Stomach (tissue), 9 donors: ENCODE measurements around the gene ROBO2. TPM values are rescaled to one million over a fixed set of nuclear protein-coding genes. Genes with fewer than 3 reads are reported as not detected.

Experiments
- DNase-seq, 2 donors: peaks; one replicate each; pipeline versions ENCODE4 v3.0.0 to v3.0.0-alpha.2; 2013 to 2019
- H3K27ac ChIP-seq, 5 donors: fragments of 200-600 bp in 4 of 5; sonication (generic) in 4 of 5; one replicate each; pipeline ENCODE4 v1.5.1; 2013 to 2019; ENCODE audit warnings: mild to moderate bottlenecking in 1 of 5, moderate library complexity in 1 of 5
- H3K27me3 ChIP-seq, 3 donors: fragments of 200-600 bp; sonication (generic); one replicate each; pipeline ENCODE4 v1.5.1; 2017 to 2019; ENCODE audit warnings: mixed run types in 1 of 3
- H3K36me3 ChIP-seq, 4 donors: fragments of 200-600 bp; sonication (generic); 1 replicate in 3 of 4; 2 replicates in 1 of 4; pipeline ENCODE4 v1.5.1; 2016 to 2019
- H3K4me1 ChIP-seq, 4 donors: fragments of 200-600 bp; sonication (generic); one replicate each; pipeline ENCODE4 v1.5.1; 2016 to 2019
- H3K4me3 ChIP-seq, 4 donors: fragments of 200-600 bp; sonication (generic) in 3 of 4; one replicate each; pipeline ENCODE4 v1.5.1; 2016 to 2019; ENCODE audit warnings: mild to moderate bottlenecking in 1 of 4
- H3K9me3 ChIP-seq, 4 donors: fragments of 200-600 bp; sonication (generic); one replicate each; pipeline ENCODE4 v1.5.1; 2016 to 2019
- EP300 ChIP-seq: sonication (generic); formaldehyde crosslinking; IDR thresholded peaks from one replicate; pipeline ENCODE4 v1.6.1; 2017; ENCODE audit warnings: antibody characterized with exemption
- POLR2A ChIP-seq, 4 donors: fragments of 450-650 bp; IDR thresholded peaks; one replicate each; pipeline ENCODE4 v1.6.1; 2016; ENCODE audit warnings: antibody characterized with exemption in 4 of 4, control low read depth in 2 of 4, mild to moderate bottlenecking in 1 of 4, moderate library complexity in 1 of 4
- POLR2AphosphoS5 ChIP-seq, 3 donors: sonication (generic); formaldehyde crosslinking; IDR thresholded peaks; one replicate each; pipeline ENCODE4 v1.6.1; 2016; ENCODE audit warnings: antibody characterized with exemption in 3 of 3
- WGBS, 5 donors: extraction: QIAGEN DNeasy Blood & Tissue Kit in 3 of 5; methylation state at CpG; one replicate each; pipeline versions ENCODE4 v1.1.5 to v1.1.7; 2013 to 2018; 5-methylcytosine and 5-hydroxymethylcytosine counted together
- intact Hi-C: fragments of 100-400 bp; cut with DNase I; formaldehyde crosslinking; loops from one replicate; pipeline ENCODE4 v1.15.1; 2023; ENCODE audit warnings: low total_unique reads
- polyA plus RNA-seq, 3 donors: library from polyadenylated mRNA; stranded (reverse); fragments of 200-250 nt; gene quantifications; one replicate each; pipeline ENCODE4 v1.2.3, GENCODE V29; 2013
- total RNA-seq, 5 donors: library from RNA; depleted of rRNA; stranded (reverse); fragments of >200 nt; gene quantifications; one replicate each; pipeline versions ENCODE4 v1.1.0 to v1.2.3, GENCODE V29; 2014 to 2016
- TF ChIP-seq, protein P1 (sequence below), 7 experiments: fragments of 450-650 bp in 4 of 7; fragments of 200-600 bp in 3 of 7; sonication (generic) in 3 of 7; IDR thresholded peaks; one replicate each; pipeline ENCODE4 v1.5.1; 2016 to 2019; ENCODE audit warnings: antibody characterized with exemption in 7 of 7, control low read depth in 2 of 7, mild to moderate bottlenecking in 1 of 7
- donor health status: healthy with polysubstance abuse.
- donor health status: Bipolar disorder and iron deficiency.
- donor health status: healthy.

Gene ROBO2
- total and polyA plus RNA-seq, 8 donors, result 0.25 to 11.4 (median 0.45) TPM; not detected in 2

DNA sequence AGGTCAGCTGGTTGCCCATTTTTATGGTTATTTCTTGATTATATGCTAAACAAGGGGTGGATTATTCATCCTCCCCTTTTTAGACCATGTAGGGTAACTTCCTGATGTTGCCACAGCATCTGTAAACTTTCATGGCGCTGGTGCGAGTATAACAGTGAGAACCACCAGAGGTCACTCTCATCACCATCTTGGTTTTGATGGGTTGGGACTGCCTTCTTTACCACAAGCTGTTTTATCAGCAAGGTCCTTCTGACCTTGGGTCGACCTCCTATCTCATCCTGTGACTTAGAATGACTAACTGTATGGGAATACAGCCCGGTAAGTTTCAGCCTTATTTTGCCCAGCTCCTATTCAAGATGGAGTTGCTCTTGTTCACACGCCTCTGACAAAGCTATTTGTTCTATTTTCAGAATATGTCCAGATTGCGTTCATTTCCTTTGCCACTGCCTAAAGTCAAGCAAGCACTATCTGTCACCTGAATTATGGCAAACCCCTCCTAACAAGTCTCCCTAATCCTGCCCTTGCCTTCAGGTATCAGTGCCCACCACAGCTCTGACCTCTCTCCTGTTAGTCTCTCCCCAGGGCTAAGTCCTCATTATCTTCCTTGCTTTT, 308.5 kb downstream of the ROBO2 start:
- 48 to 69% (median 66%) methylated on average over 6 of the region's 6 CpGs for WGBS, 5 donors
- no peak for TF ChIP-seq POLR2A (IDR thresholded peaks at IDR 0.05)
- no peak for TF ChIP-seq POLR2AphosphoS5 (IDR thresholded peaks at IDR 0.05)
- TF ChIP-seq, protein P1, sequence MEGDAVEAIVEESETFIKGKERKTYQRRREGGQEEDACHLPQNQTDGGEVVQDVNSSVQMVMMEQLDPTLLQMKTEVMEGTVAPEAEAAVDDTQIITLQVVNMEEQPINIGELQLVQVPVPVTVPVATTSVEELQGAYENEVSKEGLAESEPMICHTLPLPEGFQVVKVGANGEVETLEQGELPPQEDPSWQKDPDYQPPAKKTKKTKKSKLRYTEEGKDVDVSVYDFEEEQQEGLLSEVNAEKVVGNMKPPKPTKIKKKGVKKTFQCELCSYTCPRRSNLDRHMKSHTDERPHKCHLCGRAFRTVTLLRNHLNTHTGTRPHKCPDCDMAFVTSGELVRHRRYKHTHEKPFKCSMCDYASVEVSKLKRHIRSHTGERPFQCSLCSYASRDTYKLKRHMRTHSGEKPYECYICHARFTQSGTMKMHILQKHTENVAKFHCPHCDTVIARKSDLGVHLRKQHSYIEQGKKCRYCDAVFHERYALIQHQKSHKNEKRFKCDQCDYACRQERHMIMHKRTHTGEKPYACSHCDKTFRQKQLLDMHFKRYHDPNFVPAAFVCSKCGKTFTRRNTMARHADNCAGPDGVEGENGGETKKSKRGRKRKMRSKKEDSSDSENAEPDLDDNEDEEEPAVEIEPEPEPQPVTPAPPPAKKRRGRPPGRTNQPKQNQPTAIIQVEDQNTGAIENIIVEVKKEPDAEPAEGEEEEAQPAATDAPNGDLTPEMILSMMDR (IDR thresholded peaks at IDR 0.05), result peak in 1 of 7 experiments; percentile 13
- TF ChIP-seq EP300, result no peak
- Histone ChIP-seq H3K27me3 (no peaks in the 10 kb centered on the region), H3K36me3 (no peaks in the 10 kb centered on the region), H3K27ac (no peak overlapping the region), H3K9me3 (no peaks in the 10 kb centered on the region), H3K4me3 (no peak overlapping the region), H3K4me1 (no peaks in the 10 kb centered on the region)
- DNase-seq, result peak in 1 of 2 donors; percentile 34
- intact Hi-C loops, result no loop called here

DNA sequence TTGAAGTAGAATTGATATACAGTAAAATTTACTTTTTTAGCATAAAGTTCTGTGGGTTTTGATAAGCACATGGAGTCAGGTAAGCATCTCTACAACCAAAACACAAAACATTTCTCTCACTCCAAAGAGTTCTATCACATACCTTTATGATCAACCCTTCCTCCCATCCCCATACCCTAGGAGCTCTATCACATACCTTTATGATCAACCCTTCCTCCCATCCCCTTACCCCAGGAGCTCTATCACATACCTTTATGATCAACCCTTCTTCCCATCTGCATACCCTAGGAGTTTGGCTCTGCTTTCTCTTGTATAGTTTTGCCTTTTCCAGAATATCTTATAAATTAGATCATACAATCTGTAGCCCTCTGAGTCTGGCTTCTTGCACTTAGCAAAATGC, 315.1 kb downstream of the ROBO2 start:
- H3K36me3 ChIP-seq, result no peaks in the 10 kb centered on the region
- no peak overlapping the region for H3K4me3 ChIP-seq
- no peak overlapping the region for H3K27ac ChIP-seq
- H3K4me1 ChIP-seq, result no peaks in the 10 kb centered on the region
- no peaks in the 10 kb centered on the region for H3K9me3 ChIP-seq
- TF ChIP-seq, protein P1 (IDR thresholded peaks at IDR 0.05), result no peak
- TF ChIP-seq POLR2AphosphoS5 (IDR thresholded peaks at IDR 0.05) (no peak), POLR2A (IDR thresholded peaks at IDR 0.05) (no peak), EP300 (no peak)
- DNase-seq, result no peak
- no peaks in the 10 kb centered on the region for H3K27me3 ChIP-seq
- intact Hi-C loops, result no loop called here

DNA sequence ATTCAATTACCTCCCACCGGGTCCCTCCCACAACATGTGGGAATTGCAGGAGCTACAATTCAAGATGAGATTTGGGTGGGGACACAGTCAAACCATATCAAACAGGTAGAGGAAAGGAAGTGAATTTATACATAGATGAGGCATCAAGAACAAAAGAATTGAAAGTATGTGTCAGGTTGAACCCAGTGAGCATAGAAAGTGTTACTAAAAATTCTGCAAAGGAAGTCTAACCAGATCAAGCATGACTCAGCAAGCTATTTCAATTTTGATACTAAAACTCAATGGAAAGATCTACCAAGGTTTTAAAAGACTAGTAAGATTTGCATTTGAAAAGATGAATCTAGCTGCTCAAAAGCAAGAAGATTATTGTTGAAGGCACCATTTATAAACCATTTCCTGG, 323.0 kb downstream of the ROBO2 start:
- no peak overlapping the region for H3K4me3 ChIP-seq
- no peak for DNase-seq
- H3K27me3 ChIP-seq, result no peaks in the 10 kb centered on the region
- WGBS, 5 donors, result 61 to 100% (median 90%) methylated on average over 1 of the region's 1 CpG
- intact Hi-C loops, result no loop called here
- no peaks in the 10 kb centered on the region for H3K9me3 ChIP-seq
- H3K4me1 ChIP-seq, result no peaks in the 10 kb centered on the region
- H3K36me3 ChIP-seq, result no peaks in the 10 kb centered on the region
- TF ChIP-seq EP300, result no peak
- TF ChIP-seq POLR2AphosphoS5 (IDR thresholded peaks at IDR 0.05), result no peak
- TF ChIP-seq POLR2A (IDR thresholded peaks at IDR 0.05), result no peak
- TF ChIP-seq, protein P1 (IDR thresholded peaks at IDR 0.05), result no peak
- H3K27ac ChIP-seq, result no peak overlapping the region

DNA sequence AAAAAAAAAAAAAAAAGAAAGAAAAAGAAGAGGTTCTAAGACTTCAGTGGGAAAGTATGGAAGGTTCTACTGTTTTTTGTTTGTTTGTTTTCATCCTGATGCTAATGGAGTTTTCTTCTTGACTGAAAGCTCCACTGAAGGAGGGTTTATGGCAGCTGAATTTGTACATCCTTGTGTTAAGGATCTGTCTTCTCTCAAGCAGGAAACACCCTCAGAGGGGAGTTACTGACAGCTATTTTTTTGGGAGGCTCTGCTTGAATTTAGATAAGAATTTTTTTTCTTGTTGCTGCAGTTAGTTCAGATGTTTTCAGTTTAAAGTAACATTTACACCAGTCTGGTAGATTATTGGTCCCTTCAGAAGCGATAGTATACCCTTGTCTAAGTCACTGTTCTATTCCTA, 325.3 kb downstream of the ROBO2 start:
- WGBS, 5 donors, result 76 to 100% (median 90%) methylated on average over 1 of the region's 1 CpG
- intact Hi-C loops, result no loop called here
- no peak overlapping the region for H3K27ac ChIP-seq
- TF ChIP-seq, protein P1 (IDR thresholded peaks at IDR 0.05), result no peak
- TF ChIP-seq POLR2AphosphoS5 (IDR thresholded peaks at IDR 0.05), result no peak
- TF ChIP-seq EP300, result no peak
- no peak for TF ChIP-seq POLR2A (IDR thresholded peaks at IDR 0.05)
- H3K9me3 ChIP-seq, result no peaks in the 10 kb centered on the region
- H3K4me1 ChIP-seq, result no peaks in the 10 kb centered on the region
- no peaks in the 10 kb centered on the region for H3K27me3 ChIP-seq
- H3K36me3 ChIP-seq, result no peaks in the 10 kb centered on the region
- no peak overlapping the region for H3K4me3 ChIP-seq
- no peak for DNase-seq
